CD8-positive, alpha-beta memory T cell (primary cell): Measurements from ENCODE around the gene SF1. TPM values are rescaled to one million over a fixed set of nuclear protein-coding genes. Genes with fewer than 3 reads are reported as not detected.

Experiments used
- CTCF ChIA-PET: fragments of 350-600 bp; sonication (Branson Sonifier 250); formaldehyde crosslinking; loops from one replicate; lab custom pipeline; 2021; ENCODE audit warnings: antibody characterized with exemption; lab: Charles Lee
- POLR2A ChIA-PET: fragments of 350-600 bp; sonication (Branson Sonifier 250); formaldehyde crosslinking; loops from one replicate; lab custom pipeline; 2021; ENCODE audit warnings: antibody characterized with exemption; lab: Charles Lee
- DNase-seq, 5 donors: peaks; one replicate each; pipeline versions ENCODE4 v3.0.0 to v3.0.0-alpha.2; 2020 to 2022; ENCODE audit warnings: mixed read lengths in 1 of 5
- H3K27ac ChIP-seq: one replicate; pipeline ENCODE4 v1.7.0; 2013; ENCODE audit warnings: low read depth, mild to moderate bottlenecking, low read length, moderate library complexity
- H3K27me3 ChIP-seq: 2 replicates; pipeline ENCODE4 v1.7.0; 2013; ENCODE audit warnings: low read length, mild to moderate bottlenecking; ENCODE audit not compliant: insufficient read depth, poor library complexity, severe bottlenecking
- H3K36me3 ChIP-seq: 2 replicates; pipeline ENCODE4 v1.7.0; 2013; ENCODE audit warnings: mild to moderate bottlenecking, low read length, moderate library complexity; ENCODE audit not compliant: insufficient read depth
- H3K4me1 ChIP-seq: 2 replicates; pipeline ENCODE4 v1.7.0; 2013; ENCODE audit warnings: mild to moderate bottlenecking, low read length, moderate library complexity; ENCODE audit not compliant: insufficient read depth
- H3K4me3 ChIP-seq: 2 replicates; pipeline ENCODE4 v1.7.0; 2013; ENCODE audit warnings: mild to moderate bottlenecking, low read length
- H3K9me3 ChIP-seq: 2 replicates; pipeline ENCODE4 v1.7.0; 2013; ENCODE audit warnings: mild to moderate bottlenecking, low read length
- H3K27ac Mint-ChIP-seq, 8 donors: one replicate each; pipeline ENCODE4 v1.8.0; 2020 to 2021; ENCODE audit warnings: mixed read lengths in 8 of 8, mild to moderate bottlenecking in 6 of 8, inconsistent platforms in 3 of 8, moderate library complexity in 3 of 8
- H3K27me3 Mint-ChIP-seq, 2 donors: one replicate each; pipeline ENCODE4 v1.8.0; 2020 to 2021; ENCODE audit warnings: mixed read lengths in 2 of 2, mild to moderate bottlenecking in 1 of 2, moderate library complexity in 1 of 2
- H3K36me3 Mint-ChIP-seq, 3 donors: one replicate each; pipeline ENCODE4 v1.8.0; 2020 to 2021; ENCODE audit warnings: mixed read lengths in 3 of 3, inconsistent platforms in 1 of 3, mild to moderate bottlenecking in 1 of 3
- H3K4me1 Mint-ChIP-seq, 3 donors: one replicate each; pipeline ENCODE4 v1.8.0; 2020 to 2021; ENCODE audit warnings: mixed read lengths in 3 of 3, inconsistent platforms in 1 of 3, mild to moderate bottlenecking in 1 of 3
- H3K4me3 Mint-ChIP-seq, 7 donors: one replicate each; pipeline ENCODE4 v1.8.0; 2020 to 2021; ENCODE audit warnings: mixed read lengths in 7 of 7, mild to moderate bottlenecking in 6 of 7, moderate library complexity in 4 of 7, inconsistent platforms in 2 of 7
- H3K9me3 Mint-ChIP-seq, 5 donors: one replicate each; pipeline ENCODE4 v1.8.0; 2020 to 2022; ENCODE audit warnings: mixed read lengths in 5 of 5, mild to moderate bottlenecking in 3 of 5, moderate library complexity in 2 of 5, inconsistent platforms in 1 of 5
- polyA plus RNA-seq: library from polyadenylated mRNA; unstranded; fragments of 300-500 nt; fragmentation: Illumina TruSeq; gene quantifications from one replicate; pipeline ENCODE4 v1.2.3, GENCODE V29; 2021
- total RNA-seq, 2 experiments: library from RNA; stranded (reverse); gene quantifications; one replicate each; pipeline ENCODE4 v1.2.3, GENCODE V29; 2021

The SF1 gene
- total and polyA plus RNA-seq, 3 experiments from 2014 or later: 176 to 423 (median 403) TPM

DNA sequence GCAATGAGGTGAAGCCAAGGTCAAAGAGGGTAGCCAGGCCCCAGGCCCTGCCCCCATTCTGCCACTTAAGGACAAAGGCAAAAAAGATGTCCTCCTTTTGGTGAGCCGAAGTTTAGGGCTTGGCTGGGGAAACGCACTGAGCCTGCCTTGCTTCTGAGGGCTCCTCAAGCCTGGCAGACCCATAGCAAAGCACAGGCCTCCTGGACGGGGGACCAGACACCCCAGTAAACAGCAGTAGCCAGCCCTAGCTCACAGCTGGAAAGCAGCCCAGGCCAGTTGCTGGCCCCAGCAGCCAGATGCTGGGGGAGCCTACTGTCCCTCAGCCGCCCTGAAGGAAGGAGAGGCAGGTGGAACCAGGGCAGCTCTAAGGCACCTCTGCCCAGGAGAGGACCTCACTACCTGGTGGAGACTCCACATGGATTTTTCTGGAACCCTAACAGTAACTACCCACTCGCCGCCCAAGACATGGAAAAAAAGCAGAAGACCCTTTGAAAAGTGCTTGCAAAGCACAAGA lies 14.8 kb downstream of the SF1 start:
- peak overlapping the region; percentile 47 for H3K4me3 ChIP-seq
- peaks cover 31% of the 10 kb centered on the region for H3K36me3 ChIP-seq
- Mint-ChIP-seq H3K27ac (peak overlapping the region; percentile 84 to 97 (median 90)), H3K4me3 (peak overlapping the region; percentile 74 to 84 (median 79)), H3K9me3 (no peaks in the 10 kb centered on the region), H3K36me3 (peaks cover 14 to 68% (median 32%) of the 10 kb centered on the region in 3 donors), H3K4me1 (peaks cover 82 to 92% (median 87%) of the 10 kb centered on the region in 3 donors), H3K27me3 (peaks cover 0 to 6% of the 10 kb centered on the region in 2 donors)
- no peaks in the 10 kb centered on the region for H3K9me3 ChIP-seq
- DNase-seq: peak in 2 of 5 donors; percentile 48 to 54
- no peaks in the 10 kb centered on the region for H3K27me3 ChIP-seq
- ChIA-PET POLR2A (interaction anchor here (0.7 to 15.8 kb wide), 7 partner anchors 8 to 47 kb away, joined by 3 to 220 read pairs (median 9); partner anchors contain the start of genes MEN1, RASGRP2 and SF1), CTCF (interaction anchor here (0.8 to 26.7 kb wide), 7 partner anchors 9 to 75 kb away, joined by 3 to 441 read pairs (median 7); partner anchors contain the start of genes RASGRP2 and SF1)
- H3K27ac ChIP-seq: no peak overlapping the region
- H3K4me1 ChIP-seq: peaks cover 89% of the 10 kb centered on the region

DNA sequence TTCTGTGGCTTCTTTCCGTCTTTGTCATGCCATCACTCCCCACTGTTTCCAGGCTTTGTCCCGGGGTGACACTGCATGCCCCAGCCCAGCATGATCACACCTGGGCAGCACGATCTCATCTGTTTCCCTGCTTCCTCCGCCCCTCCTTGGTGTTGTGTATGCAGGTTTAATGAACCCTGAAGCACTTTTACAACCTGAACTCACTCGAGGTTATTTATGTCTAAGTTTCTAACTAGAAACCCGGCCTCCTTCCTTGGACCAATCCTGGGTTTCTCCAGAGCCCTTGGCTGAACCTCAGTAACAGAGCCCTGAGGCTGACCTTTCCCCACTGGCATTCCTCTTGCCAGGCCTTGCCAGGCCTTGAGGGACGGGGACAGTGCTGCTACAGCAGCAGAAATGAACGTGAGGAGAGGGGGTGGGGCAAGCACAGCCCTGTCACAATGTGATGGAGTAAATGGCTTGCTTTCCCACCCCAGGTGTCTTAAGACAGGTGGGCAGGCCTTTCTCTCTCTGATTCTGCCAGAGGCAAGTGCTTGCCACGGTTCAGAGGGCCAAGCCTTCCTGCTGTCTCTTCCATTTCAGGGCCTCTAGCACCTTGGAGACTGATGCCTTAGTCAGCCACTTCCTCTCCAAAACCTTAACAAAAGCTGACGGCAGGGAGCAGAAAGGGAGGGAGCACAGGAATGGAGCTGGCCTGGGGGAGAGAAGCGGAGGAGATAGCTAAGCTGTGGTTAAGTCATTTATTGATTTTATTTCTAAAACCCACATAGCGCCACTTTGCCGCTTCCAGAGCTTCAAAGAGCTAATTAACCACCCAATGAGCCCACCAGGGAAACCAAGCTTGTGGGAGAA lies 15.4 kb downstream of the SF1 start:
- CTCF ChIA-PET: interaction anchor here (1.2 to 26.7 kb wide), 4 partner anchors 9 to 74 kb away, joined by 3 to 441 read pairs (median 6); partner anchors contain the start of gene RASGRP2
- peaks cover 14 to 61% (median 27%) of the 10 kb centered on the region in 3 donors for H3K36me3 Mint-ChIP-seq

DNA sequence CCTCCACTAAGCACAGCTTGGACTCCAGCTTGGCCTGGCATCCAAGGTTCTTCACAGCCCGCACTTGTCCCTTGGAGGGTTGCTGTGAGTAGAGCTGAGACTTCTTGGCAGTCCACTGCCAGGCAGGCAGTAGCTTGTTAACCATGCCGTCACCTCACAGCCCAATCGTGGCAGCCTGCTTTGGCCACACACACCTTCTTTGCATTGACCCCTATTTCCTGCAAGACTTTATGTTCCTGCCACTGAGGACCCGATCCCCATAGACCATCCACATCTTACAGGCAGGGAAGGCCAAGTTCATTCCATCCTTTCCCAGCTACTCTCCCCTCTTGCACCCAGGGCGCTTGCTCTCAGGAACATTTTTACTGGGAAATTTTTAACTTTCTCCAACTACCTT lies 16.1 kb downstream of the SF1 start:
- Mint-ChIP-seq H3K4me3 (peak overlapping the region; percentile 74 to 84 (median 79)), H3K36me3 (peaks cover 9 to 57% (median 26%) of the 10 kb centered on the region in 3 donors), H3K27me3 (peaks cover 0 to 3% of the 10 kb centered on the region in 2 donors), H3K27ac (peak overlapping the region; percentile 84 to 98 (median 90)), H3K9me3 (no peaks in the 10 kb centered on the region), H3K4me1 (peaks cover 72 to 81% (median 74%) of the 10 kb centered on the region in 3 donors)
- peaks cover 18% of the 10 kb centered on the region for H3K36me3 ChIP-seq
- H3K27me3 ChIP-seq: no peaks in the 10 kb centered on the region
- CTCF ChIA-PET: interaction anchor here (1.2 to 26.7 kb wide), 3 partner anchors 10 to 74 kb away, joined by 3 to 441 read pairs (median 4); partner anchors contain the start of gene RASGRP2
- DNase-seq: peak in 1 of 5 donors; percentile 42
- no peaks in the 10 kb centered on the region for H3K9me3 ChIP-seq
- peaks cover 76% of the 10 kb centered on the region for H3K4me1 ChIP-seq
- POLR2A ChIA-PET: interaction anchor here (1.1 to 15.8 kb wide), 4 partner anchors 9 to 18 kb away, joined by 4 to 220 read pairs (median 25); partner anchors contain the start of genes RASGRP2 and SF1
- H3K27ac ChIP-seq: no peak overlapping the region
- H3K4me3 ChIP-seq: no peak overlapping the region

More for the DNA sequence above, 15.4 kb downstream of the SF1 start:
- peaks cover 0 to 6% of the 10 kb centered on the region in 2 donors for H3K27me3 Mint-ChIP-seq
- Histone ChIP-seq H3K36me3 (peaks cover 24% of the 10 kb centered on the region), H3K4me1 (peaks cover 82% of the 10 kb centered on the region), H3K27ac (no peak overlapping the region), H3K27me3 (no peaks in the 10 kb centered on the region), H3K9me3 (no peaks in the 10 kb centered on the region), H3K4me3 (no peak overlapping the region)
- peaks cover 76 to 85% (median 80%) of the 10 kb centered on the region in 3 donors for H3K4me1 Mint-ChIP-seq
- H3K4me3 Mint-ChIP-seq: peak overlapping the region; percentile 74 to 84 (median 79)
- H3K9me3 Mint-ChIP-seq: no peaks in the 10 kb centered on the region
- POLR2A ChIA-PET: interaction anchor here (1.0 to 15.8 kb wide), 7 partner anchors 9 to 48 kb away, joined by 3 to 220 read pairs (median 9); partner anchors contain the start of genes MEN1, RASGRP2 and SF1
- H3K27ac Mint-ChIP-seq: peak overlapping the region; percentile 84 to 98 (median 90)
- DNase-seq: peak in 2 of 5 donors; percentile 44 to 52

DNA sequence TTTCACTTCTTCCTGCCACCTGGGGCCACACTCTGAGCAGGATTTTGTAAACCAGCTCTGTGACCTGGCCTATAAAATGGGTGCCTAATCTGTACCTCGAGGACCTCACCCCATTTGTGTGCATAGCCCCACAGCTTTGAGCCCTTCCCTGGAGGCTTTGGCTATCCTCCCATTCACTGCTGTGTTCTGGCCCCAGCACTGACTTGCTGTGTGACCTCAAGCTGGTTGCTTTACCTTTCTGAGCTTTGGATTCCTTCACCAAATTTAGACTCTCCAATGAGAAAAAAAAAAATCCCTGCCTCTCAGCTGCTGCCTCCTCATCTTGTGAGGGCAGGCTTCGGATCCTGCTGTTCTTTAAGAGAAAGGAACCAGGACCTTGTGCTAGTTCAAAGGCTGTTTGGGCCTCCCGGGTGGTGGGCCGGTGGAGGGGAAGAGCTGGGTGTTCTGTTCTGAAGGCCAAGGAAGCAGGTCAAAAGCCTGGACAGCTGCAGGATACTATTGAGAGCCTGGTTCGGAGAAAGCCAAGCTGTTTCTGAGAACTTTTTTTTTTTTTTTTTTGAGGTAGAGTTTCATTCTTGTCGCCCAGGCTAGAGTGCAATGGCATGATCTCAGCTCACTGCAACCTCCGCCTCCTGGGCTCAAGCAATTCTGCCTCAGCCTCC lies 17.5 kb downstream of the SF1 start:
- no peaks in the 10 kb centered on the region for H3K9me3 ChIP-seq
- DNase-seq: peak in 1 of 5 donors; percentile 40

DNA sequence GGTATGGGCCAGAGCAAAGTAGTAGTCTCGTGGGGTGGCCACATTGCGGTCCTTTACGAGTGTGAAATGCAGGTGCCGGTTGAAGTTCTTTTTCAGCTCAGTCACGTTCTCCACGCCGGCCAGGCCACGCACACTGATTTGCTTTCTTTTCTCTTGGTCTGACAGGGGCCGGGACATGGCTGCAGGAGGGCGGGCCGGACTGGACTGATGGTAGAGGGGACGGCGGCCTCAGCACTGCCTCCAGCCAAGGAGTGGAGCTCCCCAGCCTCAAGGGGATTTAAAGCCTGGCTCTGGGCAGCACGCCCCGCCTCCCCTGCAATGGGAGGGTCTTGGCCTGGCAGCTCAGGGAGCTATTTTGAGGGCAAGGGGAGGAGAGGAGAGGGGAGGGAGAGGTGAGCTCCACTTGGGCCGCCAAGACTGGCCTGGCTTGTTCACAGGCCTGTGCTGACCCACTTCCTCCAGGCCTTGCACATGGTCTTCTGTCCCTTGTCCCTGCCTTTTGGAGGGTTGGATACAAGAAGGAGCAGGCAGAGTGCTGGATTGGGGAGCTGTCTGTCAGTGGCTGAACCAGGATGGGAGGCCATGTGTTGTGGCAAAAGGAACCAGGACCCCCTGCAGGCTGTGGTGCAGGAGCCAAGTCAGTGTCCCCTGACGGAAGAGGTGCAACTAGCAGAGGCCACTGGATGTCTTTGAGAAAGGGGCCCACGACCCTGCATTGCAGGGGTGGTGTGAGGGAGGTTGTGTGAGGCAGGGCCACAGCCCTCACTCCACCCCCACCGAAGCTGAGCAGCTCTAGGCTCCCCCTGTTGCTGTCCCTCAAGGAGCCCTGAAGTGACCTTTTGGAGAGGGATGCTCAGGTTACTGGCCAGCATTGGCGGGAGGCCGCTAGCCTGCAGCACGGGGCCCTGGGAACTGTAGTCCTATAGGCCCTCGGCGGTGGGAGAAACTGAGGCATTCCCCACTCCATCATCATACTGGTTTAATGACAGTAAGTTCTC lies 18.3 kb downstream of the SF1 start, which contains the start of gene PYGM:
TSS of gene PYGM (minus strand) at position 253 of the 998 bp plus-strand sequence. CDS start at position 177, 76 bp downstream.
- no peaks in the 10 kb centered on the region for H3K9me3 ChIP-seq
- H3K4me3 ChIP-seq: peak within 1 kb of the TSS; percentile 42
- peak in 1 of 5 donors; percentile 39 for DNase-seq
- peaks cover 55 to 66% (median 58%) of the 10 kb centered on the region in 3 donors for H3K4me1 Mint-ChIP-seq
- H3K27me3 Mint-ChIP-seq: peaks cover 0 to 3% of the 10 kb centered on the region in 2 donors
- CTCF ChIA-PET: interaction anchor here (0.7 to 26.7 kb wide), 7 partner anchors 8 to 71 kb away, joined by 3 to 441 read pairs (median 5); partner anchors contain the start of genes RASGRP2 and SF1
- H3K4me3 Mint-ChIP-seq: peak within 1 kb of the TSS in 6 of 7 donors; percentile 7 to 79 (median 50)
- peaks cover 6% of the 10 kb centered on the region for H3K36me3 ChIP-seq
- POLR2A ChIA-PET: interaction anchor here (0.7 to 15.8 kb wide), 5 partner anchors 15 to 74 kb away, joined by 3 to 220 read pairs (median 13); partner anchors contain the start of genes RASGRP2 and SF1
- H3K9me3 Mint-ChIP-seq: no peaks in the 10 kb centered on the region
- peaks cover 5 to 40% (median 18%) of the 10 kb centered on the region in 3 donors for H3K36me3 Mint-ChIP-seq
- H3K27me3 ChIP-seq: no peaks in the 10 kb centered on the region
- peaks cover 61% of the 10 kb centered on the region for H3K4me1 ChIP-seq
- peak within 1 kb of the TSS; percentile 12 for H3K27ac ChIP-seq
- peak within 1 kb of the TSS; percentile 63 to 97 (median 84) for H3K27ac Mint-ChIP-seq

More for the DNA sequence above, 17.5 kb downstream of the SF1 start:
- Mint-ChIP-seq H3K36me3 (peaks cover 9 to 48% (median 19%) of the 10 kb centered on the region in 3 donors), H3K4me1 (peaks cover 63 to 71% (median 64%) of the 10 kb centered on the region in 3 donors), H3K27ac (peak overlapping the region; percentile 63 to 97 (median 84)), H3K4me3 (peak overlapping the region; percentile 7 to 74 (median 47)), H3K9me3 (no peaks in the 10 kb centered on the region), H3K27me3 (peaks cover 0 to 3% of the 10 kb centered on the region in 2 donors)
- H3K36me3 ChIP-seq: peaks cover 10% of the 10 kb centered on the region
- peaks cover 67% of the 10 kb centered on the region for H3K4me1 ChIP-seq
- peak overlapping the region; percentile 12 for H3K27ac ChIP-seq
- CTCF ChIA-PET: interaction anchor here (1.4 to 26.7 kb wide), 6 partner anchors 10 to 72 kb away, joined by 4 to 441 read pairs (median 5); partner anchors contain the start of genes RASGRP2 and SF1
- H3K27me3 ChIP-seq: no peaks in the 10 kb centered on the region
- POLR2A ChIA-PET: interaction anchor here (0.6 to 15.8 kb wide), 6 partner anchors 14 to 74 kb away, joined by 3 to 220 read pairs (median 8); partner anchors contain the start of genes RASGRP2 and SF1
- H3K4me3 ChIP-seq: peak overlapping the region; percentile 42

DNA sequence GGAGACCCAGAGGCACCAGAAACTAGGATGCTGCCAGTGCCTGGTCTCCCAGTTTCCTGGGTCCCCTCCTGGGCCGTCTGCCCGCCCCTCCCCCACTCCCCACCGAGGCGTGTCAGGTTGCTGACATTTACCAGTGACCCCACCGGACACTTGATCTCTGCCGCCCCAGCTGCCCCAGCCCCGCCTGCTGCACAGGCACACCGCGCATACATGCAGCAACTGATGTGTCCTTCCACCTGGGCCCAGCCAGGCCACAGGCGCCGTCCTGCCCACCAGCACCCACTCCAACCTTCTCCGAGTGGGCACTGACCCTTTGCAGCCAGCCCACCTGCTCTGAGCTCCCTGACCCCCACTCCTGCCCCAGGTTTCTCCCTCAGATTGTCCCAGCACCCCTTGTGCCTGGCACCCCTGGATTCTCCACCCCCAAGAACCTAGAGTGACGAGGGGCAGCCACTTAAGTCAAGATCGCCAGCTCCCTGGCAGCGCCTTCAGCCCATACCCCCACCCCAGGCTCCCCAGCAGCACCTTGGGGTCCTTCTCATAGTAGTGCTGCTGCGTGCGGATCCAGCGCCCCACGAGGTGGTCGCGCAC lies 19.1 kb downstream of the SF1 start:
- no peak overlapping the region for H3K4me3 ChIP-seq
- ChIA-PET POLR2A (interaction anchor here (0.7 to 15.8 kb wide), 4 partner anchors 15 to 20 kb away, joined by 6 to 220 read pairs (median 14); partner anchors contain the start of genes RASGRP2 and SF1), CTCF (interaction anchor here (0.7 to 26.7 kb wide), 5 partner anchors 9 to 71 kb away, joined by 3 to 441 read pairs (median 4); partner anchors contain the start of genes RASGRP2 and SF1)
- peak in 1 of 5 donors; percentile 47 for DNase-seq
- Mint-ChIP-seq H3K4me3 (no peak overlapping the region), H3K9me3 (no peaks in the 10 kb centered on the region), H3K4me1 (peaks cover 47 to 58% (median 50%) of the 10 kb centered on the region in 3 donors), H3K27ac (peak overlapping the region in 4 of 8 donors; percentile 51 to 94 (median 66)), H3K36me3 (peaks cover 0 to 32% (median 12%) of the 10 kb centered on the region in 3 donors), H3K27me3 (no peaks in the 10 kb centered on the region)
- H3K9me3 ChIP-seq: no peaks in the 10 kb centered on the region
- H3K4me1 ChIP-seq: peaks cover 53% of the 10 kb centered on the region
- H3K27me3 ChIP-seq: no peaks in the 10 kb centered on the region
- H3K27ac ChIP-seq: no peak overlapping the region
- H3K36me3 ChIP-seq: no peaks in the 10 kb centered on the region
